HEK293 (cell line): ENCODE measurements around the gene KRT74.

Experiments
- CTCF ChIA-PET: fragments of 350-600 bp; formaldehyde crosslinking; extraction: SDS; loops from one replicate; lab custom pipeline; 2021; ENCODE audit warnings: antibody characterized with exemption; lab: Yijun Ruan, JAX
- POLR2A ChIA-PET: fragments of 300-600 bp; formaldehyde crosslinking; extraction: SDS; loops from one replicate; lab custom pipeline; 2020; ENCODE audit warnings: antibody characterized with exemption, inconsistent platforms; lab: Yijun Ruan, JAX
- H3K27ac ChIP-seq: fragments of 200-500 bp; sonication (Bioruptor generic); 2 replicates; pipeline ENCODE4 v1.5.1; 2014; ENCODE audit warnings: low read depth, low read length, control low read depth, inconsistent platforms; ENCODE audit errors: extremely low read depth
- H3K36me3 ChIP-seq, 2 experiments: fragments of 200-500 bp in 1 of 2; sonication (Bioruptor generic) in 1 of 2; 1 replicate in 1 of 2; 2 replicates in 1 of 2; pipeline ENCODE4 v1.5.1; 2014 to 2017; ENCODE audit warnings: inconsistent platforms in 2 of 2, low read length in 2 of 2; ENCODE audit not compliant: control insufficient read depth in 2 of 2, insufficient read depth in 1 of 2
- H3K4me1 ChIP-seq: fragments of 200-500 bp; sonication (Bioruptor generic); 2 replicates; pipeline ENCODE4 v1.5.1; 2014; ENCODE audit warnings: mild to moderate bottlenecking, low read length, inconsistent platforms; ENCODE audit not compliant: control insufficient read depth, insufficient read depth
- H3K4me3 ChIP-seq: 2 replicates; pipeline ENCODE4 v1.5.1; 2011; ENCODE audit warnings: low read depth, mild to moderate bottlenecking, control low read depth, low read length, moderate library complexity
- H3K9me3 ChIP-seq: fragments of 200-500 bp; sonication (Bioruptor generic); 2 replicates; pipeline ENCODE4 v1.5.1; 2014; ENCODE audit warnings: low read depth, low read length, inconsistent platforms; ENCODE audit not compliant: control insufficient read depth, insufficient read depth
- AEBP2 ChIP-seq: fragments of 450-650 bp; formaldehyde crosslinking; IDR thresholded peaks from 2 replicates; pipeline ENCODE4 v1.5.1; 2016; ENCODE audit warnings: missing biosample characterization, missing genetic modification characterization, borderline replicate concordance
- EGR2 ChIP-seq: fragments of 450-650 bp; formaldehyde crosslinking; IDR thresholded peaks from 2 replicates; pipeline ENCODE4 v1.5.1; 2016; ENCODE audit warnings: low read depth, missing biosample characterization, missing genetic modification characterization
- HOXC10 ChIP-seq: sonication (generic); formaldehyde crosslinking; IDR thresholded peaks from 2 replicates; pipeline ENCODE4 v1.8.1; 2023; ENCODE audit warnings: mild to moderate bottlenecking, missing genetic modification reagents
- KLF8 ChIP-seq: fragments of 450-650 bp; formaldehyde crosslinking; IDR thresholded peaks from 2 replicates; pipeline ENCODE4 v1.5.1; 2016; ENCODE audit warnings: missing biosample characterization, missing genetic modification characterization
- PRDM10 ChIP-seq: fragments of 450-650 bp; formaldehyde crosslinking; IDR thresholded peaks from 2 replicates; pipeline ENCODE4 v1.5.1; 2016; ENCODE audit warnings: missing biosample characterization, missing genetic modification characterization
- RBAK ChIP-seq: fragments of 450-650 bp; formaldehyde crosslinking; IDR thresholded peaks from 2 replicates; pipeline ENCODE4 v1.5.1; 2016; ENCODE audit warnings: missing biosample characterization, missing genetic modification characterization
- SP2 ChIP-seq: fragments of 450-650 bp; formaldehyde crosslinking; IDR thresholded peaks from 2 replicates; pipeline ENCODE4 v1.5.1; 2016; ENCODE audit warnings: missing biosample characterization, missing genetic modification characterization
- ZBTB21 ChIP-seq: fragments of 450-650 bp; formaldehyde crosslinking; IDR thresholded peaks from 2 replicates; pipeline ENCODE4 v1.5.1; 2017; ENCODE audit warnings: missing biosample characterization, missing genetic modification characterization
- ZBTB8A ChIP-seq: fragments of 450-650 bp; formaldehyde crosslinking; IDR thresholded peaks from 2 replicates; pipeline ENCODE4 v1.5.1; 2016; ENCODE audit warnings: missing biosample characterization, missing genetic modification characterization
- ZFHX2 ChIP-seq: fragments of 450-650 bp; formaldehyde crosslinking; conservative IDR thresholded peaks from 2 replicates; pipeline ENCODE4 v1.5.1; 2016; ENCODE audit warnings: missing biosample characterization, missing genetic modification characterization
- ZNF10 ChIP-seq: fragments of 450-650 bp; formaldehyde crosslinking; IDR thresholded peaks from 2 replicates; pipeline ENCODE4 v1.5.1; 2017; ENCODE audit warnings: missing biosample characterization, missing genetic modification characterization
- ZNF16 ChIP-seq: fragments of 450-650 bp; formaldehyde crosslinking; IDR thresholded peaks from 2 replicates; pipeline ENCODE4 v1.5.1; 2016; ENCODE audit warnings: low read depth, missing biosample characterization, missing genetic modification characterization
- ZNF19 ChIP-seq: fragments of 450-650 bp; formaldehyde crosslinking; IDR thresholded peaks from 2 replicates; pipeline ENCODE4; 2016; ENCODE audit warnings: missing biosample characterization, missing genetic modification characterization, low read depth
- ZNF23 ChIP-seq: fragments of 450-650 bp; formaldehyde crosslinking; IDR thresholded peaks from 2 replicates; pipeline ENCODE4 v1.5.1; 2016; ENCODE audit warnings: missing biosample characterization, missing genetic modification characterization, borderline replicate concordance
- ZNF26 ChIP-seq: fragments of 450-650 bp; formaldehyde crosslinking; IDR thresholded peaks from 2 replicates; pipeline ENCODE4 v1.5.1; 2016; ENCODE audit warnings: missing biosample characterization, missing genetic modification characterization
- ZNF449 ChIP-seq: fragments of 450-650 bp; formaldehyde crosslinking; IDR thresholded peaks from 2 replicates; pipeline ENCODE4 v1.5.1; 2017; ENCODE audit warnings: missing biosample characterization, mild to moderate bottlenecking, missing genetic modification characterization, moderate library complexity
- ZNF549 ChIP-seq: fragments of 450-650 bp; IDR thresholded peaks from 2 replicates; pipeline ENCODE4 v1.5.1; 2018; ENCODE audit warnings: missing biosample characterization, missing genetic modification characterization, mild to moderate bottlenecking, inconsistent platforms, moderate library complexity
- ZNF639 ChIP-seq: fragments of 450-650 bp; formaldehyde crosslinking; IDR thresholded peaks from 2 replicates; pipeline ENCODE4 v1.5.1; 2016; ENCODE audit warnings: missing biosample characterization, missing genetic modification characterization
- ZNF660 ChIP-seq: fragments of 450-650 bp; IDR thresholded peaks from 2 replicates; pipeline ENCODE4 v1.5.1; 2018; ENCODE audit warnings: missing biosample characterization, mild to moderate bottlenecking, missing genetic modification characterization
- ZNF747 ChIP-seq: fragments of 450-650 bp; formaldehyde crosslinking; IDR thresholded peaks from 2 replicates; pipeline ENCODE4 v1.5.1; 2016; ENCODE audit warnings: missing biosample characterization, missing genetic modification characterization
- ZNF777 ChIP-seq: fragments of 450-650 bp; formaldehyde crosslinking; IDR thresholded peaks from 2 replicates; pipeline ENCODE4 v1.5.1; 2017; ENCODE audit warnings: missing biosample characterization, missing genetic modification characterization, borderline replicate concordance
- TF ChIP-seq, protein P1 (sequence below): fragments of 450-650 bp; formaldehyde crosslinking; IDR thresholded peaks from 2 replicates; pipeline ENCODE4 v1.5.1; 2016; ENCODE audit warnings: missing biosample characterization, missing genetic modification characterization, low read depth

The KRT74 gene

GRCh38 chr12:52542785-52543318 is 30.8 kb downstream of the KRT74 start:
- H3K36me3 ChIP-seq: no peaks in the 10 kb centered on the region
- no peaks in the 10 kb centered on the region for H3K9me3 ChIP-seq
- POLR2A ChIA-PET: no interaction called here
- no peak for TF ChIP-seq ZBTB8A (tag by site-specific recombination)
- TF ChIP-seq HOXC10: no peak
- no peak for TF ChIP-seq ZNF639 (tag by site-specific recombination)
- TF ChIP-seq ZNF549 (tag by site-specific recombination): peak; percentile 85
- TF ChIP-seq ZFHX2 (tag by site-specific recombination): peak; percentile 99
- no peak for TF ChIP-seq SP2 (tag by site-specific recombination)
- no peak for TF ChIP-seq ZNF449 (tag by site-specific recombination)
- peak; percentile 98 for TF ChIP-seq EGR2 (tag by site-specific recombination)
- TF ChIP-seq KLF8: no peak
- TF ChIP-seq ZNF660 (tag by site-specific recombination): no peak
- TF ChIP-seq ZBTB21 (tag by site-specific recombination): no peak
- no peak for TF ChIP-seq ZNF10 (tag by site-specific recombination)
- TF ChIP-seq ZNF777 (tag by site-specific recombination): no peak
- TF ChIP-seq, protein P1, sequence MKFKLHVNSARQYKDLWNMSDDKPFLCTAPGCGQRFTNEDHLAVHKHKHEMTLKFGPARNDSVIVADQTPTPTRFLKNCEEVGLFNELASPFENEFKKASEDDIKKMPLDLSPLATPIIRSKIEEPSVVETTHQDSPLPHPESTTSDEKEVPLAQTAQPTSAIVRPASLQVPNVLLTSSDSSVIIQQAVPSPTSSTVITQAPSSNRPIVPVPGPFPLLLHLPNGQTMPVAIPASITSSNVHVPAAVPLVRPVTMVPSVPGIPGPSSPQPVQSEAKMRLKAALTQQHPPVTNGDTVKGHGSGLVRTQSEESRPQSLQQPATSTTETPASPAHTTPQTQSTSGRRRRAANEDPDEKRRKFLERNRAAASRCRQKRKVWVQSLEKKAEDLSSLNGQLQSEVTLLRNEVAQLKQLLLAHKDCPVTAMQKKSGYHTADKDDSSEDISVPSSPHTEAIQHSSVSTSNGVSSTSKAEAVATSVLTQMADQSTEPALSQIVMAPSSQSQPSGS (tag by site-specific recombination): peak; percentile 83
- no peak for TF ChIP-seq ZNF23 (tag by site-specific recombination)
- TF ChIP-seq PRDM10 (tag by site-specific recombination): peak; percentile 86
- no peak for TF ChIP-seq ZNF19
- H3K4me1 ChIP-seq: peaks cover 19% of the 10 kb centered on the region
- CTCF ChIA-PET: no interaction called here
- no peak overlapping the region for H3K4me3 ChIP-seq
- no peak overlapping the region for H3K27ac ChIP-seq

GRCh38 chr12:52542157-52542556 is 31.5 kb downstream of the KRT74 start:
- H3K36me3 ChIP-seq: no peaks in the 10 kb centered on the region
- ChIA-PET POLR2A (no interaction called here), CTCF (no interaction called here)
- peaks cover 19% of the 10 kb centered on the region for H3K4me1 ChIP-seq
- no peak overlapping the region for H3K4me3 ChIP-seq
- no peak overlapping the region for H3K27ac ChIP-seq
- H3K9me3 ChIP-seq: no peaks in the 10 kb centered on the region
- TF ChIP-seq ZNF747 (tag by site-specific recombination): no peak
- no peak for TF ChIP-seq ZNF16
- TF ChIP-seq AEBP2 (tag by site-specific recombination): no peak
- no peak for TF ChIP-seq ZNF449 (tag by site-specific recombination)
- no peak for TF ChIP-seq ZNF26 (tag by site-specific recombination)
- TF ChIP-seq RBAK (tag by site-specific recombination): no peak
